GM21526 (cell line): Measurements from ENCODE around the gene SFXN5.

Experiments
- ATAC-seq: cut with Tn5 transposase; IDR thresholded peaks from one replicate; pipeline ENCODE4 v1.9.1; 2021; ENCODE audit warnings: moderate library complexity; ENCODE audit not compliant: unreplicated experiment, low FRiP score

The SFXN5 gene

GRCh38 chr2:72945450-72946019 lies 126.0 kb downstream of the SFXN5 start:
- no peak for ATAC-seq

- ATAC-seq, result no peak
These were observed 126.6 kb downstream of the SFXN5 start for GRCh38 chr2:72944804-72945449.

- ATAC-seq, result no peak
These were observed 127.7 kb downstream of the SFXN5 start for GRCh38 chr2:72943540-72944395.

- no peak for ATAC-seq
These were observed 128.6 kb downstream of the SFXN5 start for GRCh38 chr2:72942881-72943418.

- ATAC-seq, result no peak
These were observed 129.2 kb downstream of the SFXN5 start for GRCh38 chr2:72942293-72942692.

- no peak for ATAC-seq
These were observed 130.7 kb downstream of the SFXN5 start for GRCh38 chr2:72940786-72941185.

- ATAC-seq, result no peak
These were observed 131.2 kb downstream of the SFXN5 start for GRCh38 chr2:72940361-72940760.

- ATAC-seq, result no peak
These were observed 133.1 kb downstream of the SFXN5 start for GRCh38 chr2:72938455-72938854.

- no peak for ATAC-seq
These were observed 134.2 kb downstream of the SFXN5 start for GRCh38 chr2:72937356-72937669.

- no peak for ATAC-seq
These were observed 134.7 kb downstream of the SFXN5 start for GRCh38 chr2:72936660-72937355.

- ATAC-seq, result no peak
These were observed 135.9 kb downstream of the SFXN5 start for GRCh38 chr2:72935611-72935957.

GRCh38 chr2:72934683-72935610 lies 136.6 kb downstream of the SFXN5 start:
- no peak for ATAC-seq

- ATAC-seq, result no peak
These were observed 137.8 kb downstream of the SFXN5 start for GRCh38 chr2:72933646-72934151.

GRCh38 chr2:72933207-72933606 lies 138.3 kb downstream of the SFXN5 start:
- ATAC-seq, result no peak

GRCh38 chr2:72932805-72933204 lies 138.7 kb downstream of the SFXN5 start:
- no peak for ATAC-seq

- no peak for ATAC-seq
These were observed 139.3 kb downstream of the SFXN5 start for GRCh38 chr2:72932045-72932740.

- no peak for ATAC-seq
These were observed 140.1 kb downstream of the SFXN5 start for GRCh38 chr2:72931280-72931910.

- ATAC-seq, result no peak
These were observed 142.5 kb downstream of the SFXN5 start for GRCh38 chr2:72929010-72929409.
